Ascending aorta (tissue), 2 donors: Measurements from ENCODE around the gene CCDC12. TPM values are rescaled to one million over a fixed set of nuclear protein-coding genes. Genes with fewer than 3 reads are reported as not detected.

ENCODE experiments used
- DNase-seq, 2 donors: peaks; one replicate each; pipeline ENCODE4 v3.0.0-alpha.2; 2019; ENCODE audit warnings: low spot score in 2 of 2
- H3K27ac ChIP-seq, 2 donors: fragments of 200-600 bp; sonication (generic); one replicate each; pipeline ENCODE4 v1.5.1; 2016 to 2017; ENCODE audit warnings: mild to moderate bottlenecking in 1 of 2
- H3K27me3 ChIP-seq: fragments of 200-600 bp; sonication (generic); one replicate; pipeline ENCODE4 v1.5.1; 2017
- H3K36me3 ChIP-seq, 2 donors: fragments of 200-600 bp; sonication (generic); one replicate each; pipeline ENCODE4 v1.5.1; 2016
- H3K4me1 ChIP-seq, 2 donors: fragments of 200-600 bp; sonication (generic); one replicate each; pipeline ENCODE4 v1.5.1; 2016 to 2017; ENCODE audit warnings: mild to moderate bottlenecking in 1 of 2
- H3K4me3 ChIP-seq, 2 donors: fragments of 200-600 bp; sonication (generic); one replicate each; pipeline ENCODE4 v1.5.1; 2016 to 2017; ENCODE audit warnings: mild to moderate bottlenecking in 1 of 2
- H3K9me3 ChIP-seq, 2 donors: fragments of 200-600 bp; sonication (generic); one replicate each; pipeline ENCODE4 v1.5.1; 2016
- intact Hi-C: fragments of 100-400 bp; cut with DNase I; formaldehyde crosslinking; loops from one replicate; pipeline ENCODE4 v1.15.1; 2023
- total RNA-seq: library from RNA; depleted of rRNA; stranded (reverse); fragments of >200 nt; gene quantifications from one replicate; pipeline ENCODE4 v1.1.0, GENCODE V29; 2016
- TF ChIP-seq, protein P1 (sequence below), 3 experiments: fragments of 200-600 bp in 2 of 3; fragments of 450-650 bp in 1 of 3; sonication (generic) in 2 of 3; IDR thresholded peaks; one replicate each; pipeline ENCODE4 v1.5.1; 2016 to 2019; ENCODE audit warnings: antibody characterized with exemption in 3 of 3, mild to moderate bottlenecking in 1 of 3, moderate library complexity in 1 of 3

The CCDC12 gene
- total RNA-seq, 1 donor from 2014 or later = 34.3 TPM

DNA sequence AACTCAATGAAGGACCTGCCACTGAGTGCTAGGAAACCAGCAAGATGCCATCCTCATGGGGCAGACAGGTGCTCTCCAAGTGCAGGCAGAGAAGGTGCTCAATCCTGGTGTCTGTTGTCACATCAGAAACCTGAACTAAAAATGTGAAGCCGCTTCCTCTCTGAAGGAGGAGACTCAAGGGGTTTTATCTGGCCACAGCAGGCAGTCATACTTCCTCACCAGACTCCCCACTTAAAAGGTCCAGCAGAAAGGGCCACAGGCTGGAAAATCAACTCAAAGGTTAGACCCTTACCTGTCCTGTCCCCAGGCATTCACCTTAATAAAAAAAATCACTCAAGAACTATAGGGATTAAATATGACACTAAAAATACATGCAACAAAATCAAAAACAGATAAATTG is 4.8 kb downstream of the CCDC12 start:
- intact Hi-C loops = loop anchor here (10.0 kb wide), 1 partner anchor 127 kb away; no protein-coding TSS in a partner anchor
- H3K9me3 ChIP-seq = no peaks in the 10 kb centered on the region
- H3K4me3 ChIP-seq = no peak overlapping the region
- no peaks in the 10 kb centered on the region for H3K27me3 ChIP-seq
- no peak for DNase-seq
- no peaks in the 10 kb centered on the region for H3K36me3 ChIP-seq
- peaks cover 18 to 30% of the 10 kb centered on the region in 2 donors for H3K4me1 ChIP-seq
- no peak overlapping the region for H3K27ac ChIP-seq
- TF ChIP-seq, protein P1, sequence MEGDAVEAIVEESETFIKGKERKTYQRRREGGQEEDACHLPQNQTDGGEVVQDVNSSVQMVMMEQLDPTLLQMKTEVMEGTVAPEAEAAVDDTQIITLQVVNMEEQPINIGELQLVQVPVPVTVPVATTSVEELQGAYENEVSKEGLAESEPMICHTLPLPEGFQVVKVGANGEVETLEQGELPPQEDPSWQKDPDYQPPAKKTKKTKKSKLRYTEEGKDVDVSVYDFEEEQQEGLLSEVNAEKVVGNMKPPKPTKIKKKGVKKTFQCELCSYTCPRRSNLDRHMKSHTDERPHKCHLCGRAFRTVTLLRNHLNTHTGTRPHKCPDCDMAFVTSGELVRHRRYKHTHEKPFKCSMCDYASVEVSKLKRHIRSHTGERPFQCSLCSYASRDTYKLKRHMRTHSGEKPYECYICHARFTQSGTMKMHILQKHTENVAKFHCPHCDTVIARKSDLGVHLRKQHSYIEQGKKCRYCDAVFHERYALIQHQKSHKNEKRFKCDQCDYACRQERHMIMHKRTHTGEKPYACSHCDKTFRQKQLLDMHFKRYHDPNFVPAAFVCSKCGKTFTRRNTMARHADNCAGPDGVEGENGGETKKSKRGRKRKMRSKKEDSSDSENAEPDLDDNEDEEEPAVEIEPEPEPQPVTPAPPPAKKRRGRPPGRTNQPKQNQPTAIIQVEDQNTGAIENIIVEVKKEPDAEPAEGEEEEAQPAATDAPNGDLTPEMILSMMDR (IDR thresholded peaks at IDR 0.05) = no peak

DNA sequence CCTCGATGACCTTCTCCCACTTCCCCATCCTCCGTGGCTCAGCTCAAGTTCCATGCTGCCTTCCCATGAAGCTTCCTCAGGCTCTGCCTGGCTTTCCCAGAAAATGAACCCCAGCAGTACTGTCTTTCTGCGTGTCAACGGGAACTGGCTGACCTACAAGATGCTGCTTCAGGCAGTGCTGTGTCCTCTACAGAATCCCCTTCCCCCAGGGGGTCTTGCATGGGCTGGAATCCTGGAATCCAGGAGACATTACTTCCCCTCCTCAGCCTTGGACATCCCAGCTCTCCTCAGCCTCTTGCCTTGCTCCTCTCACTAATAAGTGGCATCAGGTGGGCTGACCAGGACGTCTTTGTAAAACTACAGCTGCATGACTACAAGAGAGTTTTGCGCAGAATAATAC is 5.4 kb downstream of the CCDC12 start:
- no peak for DNase-seq

DNA sequence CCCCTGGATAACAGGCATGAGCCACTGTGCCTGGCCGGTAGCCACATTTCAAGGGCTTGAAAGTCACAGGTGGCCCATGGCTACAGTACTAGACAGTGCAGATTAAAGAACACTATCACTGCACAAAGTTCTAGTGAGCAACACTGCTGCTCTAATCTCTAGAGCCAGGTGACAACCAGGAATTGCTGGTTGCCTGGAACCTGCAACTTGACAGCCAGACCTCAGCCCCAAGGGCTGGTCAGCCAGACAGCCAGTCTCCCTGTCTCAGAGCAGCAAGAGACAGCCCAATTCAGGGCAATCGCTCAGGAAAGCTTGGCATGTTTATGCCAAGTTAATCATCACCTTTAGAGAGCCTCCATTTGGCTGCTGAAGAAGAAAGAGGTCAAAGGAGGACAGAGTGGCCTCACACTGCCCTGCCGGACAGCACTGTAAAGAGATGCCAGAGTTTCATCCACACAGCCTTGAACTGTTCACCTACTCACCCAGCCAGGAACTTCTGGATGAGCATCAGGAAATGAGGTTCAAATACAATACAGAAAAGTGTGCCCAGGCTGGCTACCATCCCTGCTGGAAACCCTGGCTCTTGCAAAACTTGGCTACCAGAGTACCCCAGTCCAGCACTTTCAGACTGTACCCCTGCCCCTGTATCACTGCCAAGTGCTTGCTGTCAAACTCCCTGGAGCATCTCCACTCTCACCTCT is 6.0 kb downstream of the CCDC12 start:
- no peak for DNase-seq
- intact Hi-C loops = loop anchor here (10.0 kb wide), 1 partner anchor 126 kb away; no protein-coding TSS in a partner anchor
- H3K4me1 ChIP-seq = peaks cover 16 to 27% of the 10 kb centered on the region in 2 donors
- peaks cover 0 to 2% of the 10 kb centered on the region in 2 donors for H3K36me3 ChIP-seq
- peak overlapping the region in 1 of 2 donors; percentile 4 for H3K4me3 ChIP-seq
- no peaks in the 10 kb centered on the region for H3K9me3 ChIP-seq
- TF ChIP-seq, protein P1 (IDR thresholded peaks at IDR 0.05) = no peak
- no peaks in the 10 kb centered on the region for H3K27me3 ChIP-seq
- H3K27ac ChIP-seq = no peak overlapping the region

More for the DNA sequence above, 5.4 kb downstream of the CCDC12 start:
- TF ChIP-seq, protein P1 (IDR thresholded peaks at IDR 0.05) = no peak
- Histone ChIP-seq H3K27me3 (no peaks in the 10 kb centered on the region), H3K9me3 (no peaks in the 10 kb centered on the region), H3K36me3 (no peaks in the 10 kb centered on the region), H3K4me1 (peaks cover 18 to 30% of the 10 kb centered on the region in 2 donors), H3K4me3 (no peak overlapping the region), H3K27ac (no peak overlapping the region)
- intact Hi-C loops = loop anchor here (10.0 kb wide), 1 partner anchor 126 kb away; no protein-coding TSS in a partner anchor

DNA sequence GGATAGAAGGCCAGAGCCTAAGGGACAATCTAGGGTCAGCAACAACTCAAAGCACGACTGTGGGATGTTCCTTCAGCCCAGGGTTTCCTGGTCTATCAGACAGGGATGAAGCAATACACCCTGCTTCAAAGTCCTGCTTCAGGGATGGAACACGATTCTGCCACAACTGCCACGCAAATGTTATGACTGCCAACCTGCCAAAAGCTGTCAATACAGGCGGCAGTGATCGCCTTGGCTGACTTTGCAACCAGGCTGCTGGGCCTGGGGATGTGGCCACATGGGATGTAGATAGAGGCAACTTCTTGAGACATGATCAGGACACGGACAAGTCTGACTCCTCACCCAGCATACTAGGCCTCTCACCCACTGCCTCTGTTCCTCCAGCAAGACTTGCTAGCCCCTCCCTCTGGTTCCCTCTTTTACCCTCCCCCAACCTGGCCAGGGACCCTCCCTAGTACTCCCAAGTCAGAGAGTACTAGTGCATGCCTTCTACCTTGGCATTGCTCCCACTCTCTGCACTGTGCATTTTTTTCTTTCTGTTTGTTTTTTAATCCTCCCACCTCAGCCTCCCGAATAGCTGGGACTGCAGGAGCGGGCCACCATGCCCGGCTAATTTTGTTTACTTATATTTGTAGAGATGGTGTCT is 7.6 kb downstream of the CCDC12 start:
- no peak overlapping the region for H3K4me3 ChIP-seq
- TF ChIP-seq, protein P1 (IDR thresholded peaks at IDR 0.05) = no peak
- H3K27me3 ChIP-seq = no peaks in the 10 kb centered on the region
- no peaks in the 10 kb centered on the region for H3K9me3 ChIP-seq
- intact Hi-C loops = no loop called here
- H3K36me3 ChIP-seq = peaks cover 0 to 5% of the 10 kb centered on the region in 2 donors
- no peak overlapping the region for H3K27ac ChIP-seq
- H3K4me1 ChIP-seq = peaks cover 9 to 12% of the 10 kb centered on the region in 2 donors
- DNase-seq = no peak

DNA sequence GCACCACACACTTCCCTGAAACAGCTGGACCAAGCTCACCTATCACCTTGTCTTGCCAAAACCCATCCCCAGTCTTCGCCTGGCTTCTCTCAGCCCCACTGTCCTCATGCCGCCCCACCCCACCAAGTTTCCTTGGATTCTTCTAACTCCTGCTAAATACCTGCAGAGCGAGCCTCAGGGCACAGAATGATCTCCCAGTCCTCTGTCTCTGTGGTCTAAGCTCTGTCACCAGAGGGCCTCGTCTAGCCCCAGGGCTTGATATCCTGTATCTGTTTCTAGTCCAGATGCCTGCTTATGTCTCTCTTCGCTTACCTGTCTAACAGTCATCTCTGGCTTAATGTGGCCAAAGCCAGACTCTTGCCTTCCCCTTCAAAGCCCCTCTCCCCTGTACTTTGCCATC is 9.7 kb downstream of the CCDC12 start:
- TF ChIP-seq, protein P1 (IDR thresholded peaks at IDR 0.05) = no peak
- DNase-seq = no peak
- Histone ChIP-seq H3K36me3 (peaks cover 0 to 5% of the 10 kb centered on the region in 2 donors), H3K27ac (no peak overlapping the region), H3K27me3 (no peaks in the 10 kb centered on the region), H3K4me1 (peaks cover 9 to 12% of the 10 kb centered on the region in 2 donors), H3K9me3 (no peaks in the 10 kb centered on the region), H3K4me3 (no peak overlapping the region)
- intact Hi-C loops = no loop called here
